Suprapubic skin (tissue), 4 donors: ENCODE results near the gene RPTOR. TPM values are rescaled to one million over a fixed set of nuclear protein-coding genes. Genes with fewer than 3 reads are reported as not detected.

Experiments
- DNase-seq, 2 donors: peaks; one replicate each; pipeline ENCODE4 v3.0.0-alpha.2; 2019; ENCODE audit warnings: low spot score in 2 of 2
- H3K27ac ChIP-seq: fragments of 200-600 bp; sonication (generic); one replicate; pipeline ENCODE4 v1.5.1; 2019
- H3K27me3 ChIP-seq: fragments of 200-600 bp; sonication (generic); one replicate; pipeline ENCODE4 v1.5.1; 2019
- H3K36me3 ChIP-seq: fragments of 200-600 bp; sonication (generic); one replicate; pipeline ENCODE4 v1.5.1; 2019
- H3K4me1 ChIP-seq: fragments of 200-600 bp; sonication (generic); one replicate; pipeline ENCODE4 v1.5.1; 2019
- H3K4me3 ChIP-seq: fragments of 200-600 bp; sonication (generic); one replicate; pipeline ENCODE4 v1.5.1; 2019; ENCODE audit warnings: mild to moderate bottlenecking
- H3K9me3 ChIP-seq: fragments of 200-600 bp; sonication (generic); one replicate; pipeline ENCODE4 v1.5.1; 2019
- EP300 ChIP-seq: sonication (generic); formaldehyde crosslinking; IDR thresholded peaks from one replicate; pipeline ENCODE4 v1.6.1; 2017; ENCODE audit warnings: antibody characterized with exemption
- POLR2A ChIP-seq, 2 donors: fragments of 450-650 bp; IDR thresholded peaks; one replicate each; pipeline ENCODE4 v1.6.1; 2017; ENCODE audit warnings: antibody characterized with exemption in 2 of 2, mild to moderate bottlenecking in 2 of 2, moderate library complexity in 2 of 2
- POLR2AphosphoS5 ChIP-seq, 3 donors: sonication (generic); formaldehyde crosslinking; IDR thresholded peaks; one replicate each; pipeline ENCODE4 v1.6.1; 2017; ENCODE audit warnings: antibody characterized with exemption in 3 of 3
- WGBS: methylation state at CpG from one replicate; pipeline ENCODE4 v1.1.5; 2018; 5-methylcytosine and 5-hydroxymethylcytosine counted together
- total RNA-seq, 4 donors: library from RNA; depleted of rRNA; stranded (reverse); fragments of >200 nt; gene quantifications; one replicate each; pipeline ENCODE4 v1.1.0, GENCODE V29; 2016
- TF ChIP-seq, protein P1 (sequence below), 2 donors: fragments of 200-600 bp in 1 of 2; fragments of 450-650 bp in 1 of 2; sonication (generic) in 1 of 2; IDR thresholded peaks; one replicate each; pipeline ENCODE4 v1.5.1; 2016 to 2019; ENCODE audit warnings: antibody characterized with exemption in 2 of 2, mild to moderate bottlenecking in 1 of 2, moderate library complexity in 1 of 2

Gene RPTOR
- total RNA-seq, 4 donors from 2014 or later, result 45.8 to 84.6 (median 53.0) TPM

- DNase-seq, result no peak
- TF ChIP-seq POLR2A (IDR thresholded peaks at IDR 0.05), result no peak
- TF ChIP-seq EP300, result no peak
- TF ChIP-seq, protein P1, sequence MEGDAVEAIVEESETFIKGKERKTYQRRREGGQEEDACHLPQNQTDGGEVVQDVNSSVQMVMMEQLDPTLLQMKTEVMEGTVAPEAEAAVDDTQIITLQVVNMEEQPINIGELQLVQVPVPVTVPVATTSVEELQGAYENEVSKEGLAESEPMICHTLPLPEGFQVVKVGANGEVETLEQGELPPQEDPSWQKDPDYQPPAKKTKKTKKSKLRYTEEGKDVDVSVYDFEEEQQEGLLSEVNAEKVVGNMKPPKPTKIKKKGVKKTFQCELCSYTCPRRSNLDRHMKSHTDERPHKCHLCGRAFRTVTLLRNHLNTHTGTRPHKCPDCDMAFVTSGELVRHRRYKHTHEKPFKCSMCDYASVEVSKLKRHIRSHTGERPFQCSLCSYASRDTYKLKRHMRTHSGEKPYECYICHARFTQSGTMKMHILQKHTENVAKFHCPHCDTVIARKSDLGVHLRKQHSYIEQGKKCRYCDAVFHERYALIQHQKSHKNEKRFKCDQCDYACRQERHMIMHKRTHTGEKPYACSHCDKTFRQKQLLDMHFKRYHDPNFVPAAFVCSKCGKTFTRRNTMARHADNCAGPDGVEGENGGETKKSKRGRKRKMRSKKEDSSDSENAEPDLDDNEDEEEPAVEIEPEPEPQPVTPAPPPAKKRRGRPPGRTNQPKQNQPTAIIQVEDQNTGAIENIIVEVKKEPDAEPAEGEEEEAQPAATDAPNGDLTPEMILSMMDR (IDR thresholded peaks at IDR 0.05), result no peak
- no peak for TF ChIP-seq POLR2AphosphoS5 (IDR thresholded peaks at IDR 0.05)
- Histone ChIP-seq H3K36me3 (no peaks in the 10 kb centered on the region), H3K27me3 (no peaks in the 10 kb centered on the region), H3K4me1 (peaks cover under 1% of the 10 kb centered on the region), H3K4me3 (no peak overlapping the region), H3K9me3 (no peaks in the 10 kb centered on the region), H3K27ac (no peak overlapping the region)
- 73% methylated on average over 18 of the region's 18 CpGs for WGBS
Observed at GRCh38 chr17:80765241-80765961, 220.8 kb downstream of the RPTOR start.

- no peaks in the 10 kb centered on the region for H3K4me1 ChIP-seq
- no peak for DNase-seq
- no peak overlapping the region for H3K27ac ChIP-seq
- H3K36me3 ChIP-seq, result no peaks in the 10 kb centered on the region
- WGBS, result 94% methylated on average over 3 of the region's 3 CpGs
- no peaks in the 10 kb centered on the region for H3K27me3 ChIP-seq
- no peak overlapping the region for H3K4me3 ChIP-seq
- TF ChIP-seq EP300, result no peak
- no peak for TF ChIP-seq POLR2A (IDR thresholded peaks at IDR 0.05)
- TF ChIP-seq POLR2AphosphoS5 (IDR thresholded peaks at IDR 0.05), result no peak
- TF ChIP-seq, protein P1 (IDR thresholded peaks at IDR 0.05), result no peak
- H3K9me3 ChIP-seq, result no peaks in the 10 kb centered on the region
Observed at GRCh38 chr17:80766290-80766855, 221.7 kb downstream of the RPTOR start.

DNA sequence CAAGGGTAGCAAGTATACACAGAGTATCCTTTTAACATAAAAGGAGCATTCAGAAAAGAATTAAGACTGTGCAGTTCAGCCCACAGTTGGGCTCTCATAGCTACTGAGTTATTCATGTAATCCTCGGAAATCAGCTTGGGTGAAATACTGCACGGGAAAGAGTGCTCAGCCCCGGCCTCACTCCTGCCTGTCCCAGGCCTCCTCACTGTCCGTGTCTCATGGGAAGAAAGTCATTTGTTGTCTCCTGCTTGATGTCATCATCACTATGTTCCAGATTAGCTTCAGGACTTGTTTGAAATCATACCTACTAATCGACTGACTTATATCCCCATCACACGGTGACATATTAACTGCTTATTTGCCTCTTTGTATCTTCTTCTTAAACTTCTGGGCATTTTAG is 223.8 kb downstream of the RPTOR start:
- Histone ChIP-seq H3K36me3 (no peaks in the 10 kb centered on the region), H3K27me3 (no peaks in the 10 kb centered on the region), H3K4me3 (no peak overlapping the region), H3K9me3 (no peaks in the 10 kb centered on the region), H3K27ac (no peak overlapping the region), H3K4me1 (no peaks in the 10 kb centered on the region)
- no peak for DNase-seq
- TF ChIP-seq POLR2AphosphoS5 (IDR thresholded peaks at IDR 0.05) (no peak), EP300 (no peak)
- TF ChIP-seq, protein P1 (IDR thresholded peaks at IDR 0.05), result no peak
- WGBS, result 73% methylated on average over 6 of the region's 6 CpGs

- Histone ChIP-seq H3K4me1 (peaks cover 5% of the 10 kb centered on the region), H3K4me3 (no peak overlapping the region), H3K9me3 (no peaks in the 10 kb centered on the region), H3K27me3 (no peaks in the 10 kb centered on the region), H3K27ac (no peak overlapping the region), H3K36me3 (no peaks in the 10 kb centered on the region)
- DNase-seq, result no peak
- WGBS, result 95% methylated on average over 10 of the region's 10 CpGs
- no peak for TF ChIP-seq POLR2AphosphoS5 (IDR thresholded peaks at IDR 0.05)
- TF ChIP-seq, protein P1 (IDR thresholded peaks at IDR 0.05), result no peak
- TF ChIP-seq EP300, result no peak
- TF ChIP-seq POLR2A (IDR thresholded peaks at IDR 0.05), result no peak
Observed at GRCh38 chr17:80768936-80769335, 224.3 kb downstream of the RPTOR start.

- Histone ChIP-seq H3K4me3 (no peak overlapping the region), H3K36me3 (no peaks in the 10 kb centered on the region), H3K27ac (no peak overlapping the region), H3K4me1 (peaks cover 5% of the 10 kb centered on the region), H3K27me3 (no peaks in the 10 kb centered on the region), H3K9me3 (no peaks in the 10 kb centered on the region)
- DNase-seq, result no peak
- 75% methylated on average over 10 of the region's 10 CpGs for WGBS
- TF ChIP-seq POLR2AphosphoS5 (IDR thresholded peaks at IDR 0.05), result no peak
- TF ChIP-seq, protein P1 (IDR thresholded peaks at IDR 0.05), result no peak
- no peak for TF ChIP-seq POLR2A (IDR thresholded peaks at IDR 0.05)
- TF ChIP-seq EP300, result no peak
Observed at GRCh38 chr17:80769516-80769915, 224.9 kb downstream of the RPTOR start.
